NCI-H1436 treated with DMSO at 0.1 percent for 48 hours (cell line): ENCODE results near the gene FLNA.
A peak's percentile ranks its signal among the peaks of the same experiment; 100 is the strongest.
"Not testable (repeated sequence)": the region's sequence is repeated elsewhere in the genome, so short reads cannot be mapped to it uniquely, and the experiment has no call there.

ENCODE experiments used
- DNase-seq: peaks from one replicate; lab custom pipeline; 2025; lab: John Stamatoyannopoulos, UW

FLNA gene, protein sequence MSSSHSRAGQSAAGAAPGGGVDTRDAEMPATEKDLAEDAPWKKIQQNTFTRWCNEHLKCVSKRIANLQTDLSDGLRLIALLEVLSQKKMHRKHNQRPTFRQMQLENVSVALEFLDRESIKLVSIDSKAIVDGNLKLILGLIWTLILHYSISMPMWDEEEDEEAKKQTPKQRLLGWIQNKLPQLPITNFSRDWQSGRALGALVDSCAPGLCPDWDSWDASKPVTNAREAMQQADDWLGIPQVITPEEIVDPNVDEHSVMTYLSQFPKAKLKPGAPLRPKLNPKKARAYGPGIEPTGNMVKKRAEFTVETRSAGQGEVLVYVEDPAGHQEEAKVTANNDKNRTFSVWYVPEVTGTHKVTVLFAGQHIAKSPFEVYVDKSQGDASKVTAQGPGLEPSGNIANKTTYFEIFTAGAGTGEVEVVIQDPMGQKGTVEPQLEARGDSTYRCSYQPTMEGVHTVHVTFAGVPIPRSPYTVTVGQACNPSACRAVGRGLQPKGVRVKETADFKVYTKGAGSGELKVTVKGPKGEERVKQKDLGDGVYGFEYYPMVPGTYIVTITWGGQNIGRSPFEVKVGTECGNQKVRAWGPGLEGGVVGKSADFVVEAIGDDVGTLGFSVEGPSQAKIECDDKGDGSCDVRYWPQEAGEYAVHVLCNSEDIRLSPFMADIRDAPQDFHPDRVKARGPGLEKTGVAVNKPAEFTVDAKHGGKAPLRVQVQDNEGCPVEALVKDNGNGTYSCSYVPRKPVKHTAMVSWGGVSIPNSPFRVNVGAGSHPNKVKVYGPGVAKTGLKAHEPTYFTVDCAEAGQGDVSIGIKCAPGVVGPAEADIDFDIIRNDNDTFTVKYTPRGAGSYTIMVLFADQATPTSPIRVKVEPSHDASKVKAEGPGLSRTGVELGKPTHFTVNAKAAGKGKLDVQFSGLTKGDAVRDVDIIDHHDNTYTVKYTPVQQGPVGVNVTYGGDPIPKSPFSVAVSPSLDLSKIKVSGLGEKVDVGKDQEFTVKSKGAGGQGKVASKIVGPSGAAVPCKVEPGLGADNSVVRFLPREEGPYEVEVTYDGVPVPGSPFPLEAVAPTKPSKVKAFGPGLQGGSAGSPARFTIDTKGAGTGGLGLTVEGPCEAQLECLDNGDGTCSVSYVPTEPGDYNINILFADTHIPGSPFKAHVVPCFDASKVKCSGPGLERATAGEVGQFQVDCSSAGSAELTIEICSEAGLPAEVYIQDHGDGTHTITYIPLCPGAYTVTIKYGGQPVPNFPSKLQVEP (N-terminal part only)

DNA sequence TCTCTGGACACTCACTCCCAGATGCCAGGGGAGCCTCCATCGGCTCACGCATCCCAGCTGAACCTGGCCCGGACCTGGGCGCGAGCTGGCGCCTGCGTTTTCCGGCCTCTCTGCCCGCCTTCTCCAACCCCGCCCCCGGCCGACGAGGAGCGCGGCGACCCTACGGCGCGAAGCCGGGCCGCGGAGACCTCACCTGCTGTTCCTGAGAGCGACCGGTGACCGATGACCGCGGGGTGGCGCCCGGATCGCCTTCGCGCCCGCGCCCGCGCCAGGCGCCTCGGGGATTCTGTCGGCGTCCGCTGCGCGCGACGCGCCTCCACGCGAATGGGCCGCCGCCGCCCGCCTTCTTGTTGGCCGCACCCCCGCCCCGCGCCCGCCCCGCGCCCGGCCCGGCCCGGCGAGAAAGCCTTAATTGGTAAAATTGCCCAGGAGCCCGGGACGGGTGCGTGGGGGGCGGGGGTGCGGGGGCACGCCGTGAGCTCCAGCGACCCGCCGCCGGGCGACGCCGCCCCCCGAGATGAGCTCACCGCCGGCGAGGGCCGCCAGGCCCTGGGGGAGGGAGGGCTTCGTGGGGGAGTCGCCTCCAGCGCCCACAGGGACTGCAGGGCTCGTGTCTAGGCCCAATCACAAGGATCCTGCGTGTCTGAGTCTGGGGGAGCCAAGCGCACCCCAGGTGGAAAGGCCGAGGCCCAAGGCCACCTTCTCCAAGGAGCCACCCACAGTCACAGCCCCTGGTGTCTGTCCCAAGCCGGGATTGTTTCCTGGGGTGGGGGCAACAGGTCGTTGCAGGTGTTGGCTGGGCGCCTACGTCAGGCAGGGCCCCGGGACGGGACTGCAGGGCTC is at the start of gene FLNA:
Gene FLNA, minus strand, starts transcription at position 322 of the 843 bp plus-strand sequence. CDS start 3,389 bp downstream, outside the sequence.
- no peak for DNase-seq

DNA sequence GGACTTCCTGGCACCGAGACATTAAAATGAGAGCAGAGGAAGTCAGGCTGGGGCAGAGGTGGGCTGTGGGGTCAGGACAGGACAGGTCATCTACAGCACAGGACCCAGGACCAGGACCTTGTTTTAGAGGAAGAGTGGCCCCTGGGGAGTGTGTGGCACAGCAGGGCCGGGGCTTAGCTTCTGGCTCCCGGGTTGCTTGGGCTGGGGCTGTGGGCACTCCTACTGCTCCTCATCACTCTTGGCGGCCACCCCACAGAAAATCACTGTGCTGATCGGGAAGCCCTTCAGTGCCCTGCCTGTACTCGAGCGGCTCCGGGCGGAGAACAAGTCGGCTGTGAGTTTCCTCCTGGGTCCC is 45.9 kb upstream of the FLNA start:
- no peak for DNase-seq

DNA sequence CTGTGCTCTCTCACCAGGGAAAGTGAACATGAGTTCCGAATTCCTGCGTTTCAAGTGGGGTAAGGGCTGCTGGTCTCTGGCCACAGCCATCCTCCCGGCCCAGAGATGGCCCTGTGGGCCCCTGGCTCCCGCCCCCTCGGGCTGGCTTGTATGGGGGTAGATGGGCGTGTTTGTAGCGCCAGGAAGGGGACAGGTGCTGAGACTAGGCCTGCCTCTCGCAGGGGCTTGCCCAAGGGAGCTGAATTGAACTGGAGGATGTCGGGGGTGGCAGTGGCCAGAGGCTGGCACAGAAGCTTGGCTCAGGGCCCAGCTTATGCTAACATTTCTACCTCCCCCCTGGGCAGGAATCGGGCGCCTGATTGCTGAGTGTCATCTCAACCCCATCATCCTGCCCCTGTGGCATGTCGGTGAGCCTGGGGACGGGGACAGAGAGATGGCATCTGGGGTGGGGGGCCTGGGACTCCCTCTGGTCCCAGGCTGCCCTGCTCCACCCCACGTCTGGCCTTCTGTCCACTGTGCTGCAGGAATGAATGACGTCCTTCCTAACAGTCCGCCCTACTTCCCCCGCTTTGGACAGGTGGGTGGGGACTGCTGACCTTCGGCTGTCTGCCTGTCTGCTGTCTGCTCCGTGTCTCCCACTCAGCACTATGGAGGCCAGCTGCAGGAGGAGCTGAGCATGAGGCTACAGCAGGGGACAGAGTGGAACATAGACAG is 45.4 kb upstream of the FLNA start:
- DNase-seq = no peak

DNA sequence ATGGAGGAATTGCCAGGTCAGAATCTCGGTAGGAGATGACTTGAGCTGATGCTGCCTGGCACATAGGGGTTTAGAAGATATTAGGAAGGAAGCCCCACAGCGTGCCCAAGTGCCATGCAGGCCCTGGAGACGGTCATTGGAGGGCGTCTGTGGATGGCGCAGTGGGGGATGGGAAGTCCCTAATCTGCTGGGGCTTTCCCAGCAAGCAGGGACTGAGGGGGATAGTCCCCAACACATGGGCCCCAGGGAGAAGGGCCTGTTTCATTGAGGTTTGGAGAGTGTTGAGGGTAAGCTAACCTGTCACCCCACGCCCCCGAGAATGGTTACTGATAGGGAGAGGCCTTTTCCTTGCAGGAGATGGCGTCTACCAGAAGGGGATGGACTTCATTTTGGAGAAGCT is 44.8 kb upstream of the FLNA start:
- no peak for DNase-seq

DNA sequence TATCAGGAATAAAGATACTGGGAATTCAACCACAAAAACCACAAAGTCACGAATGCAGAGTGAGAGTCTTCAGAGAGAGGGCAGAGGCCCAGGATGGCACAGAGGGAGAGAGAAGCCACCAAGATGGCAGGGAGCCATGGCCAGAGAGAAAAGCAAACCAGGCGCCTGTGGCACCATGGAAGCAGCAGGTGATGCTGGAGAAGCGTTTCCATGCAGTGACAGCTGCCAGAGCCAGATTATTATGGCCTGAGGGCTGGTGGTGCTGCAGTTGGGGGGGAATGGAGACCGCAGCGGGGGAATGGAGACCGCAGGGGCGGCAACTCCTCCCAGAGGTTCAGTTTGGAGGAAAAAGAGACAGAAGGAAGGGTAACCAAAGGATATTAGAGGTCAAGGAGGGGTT is 42.7 kb upstream of the FLNA start:
- DNase-seq = no peak

DNA sequence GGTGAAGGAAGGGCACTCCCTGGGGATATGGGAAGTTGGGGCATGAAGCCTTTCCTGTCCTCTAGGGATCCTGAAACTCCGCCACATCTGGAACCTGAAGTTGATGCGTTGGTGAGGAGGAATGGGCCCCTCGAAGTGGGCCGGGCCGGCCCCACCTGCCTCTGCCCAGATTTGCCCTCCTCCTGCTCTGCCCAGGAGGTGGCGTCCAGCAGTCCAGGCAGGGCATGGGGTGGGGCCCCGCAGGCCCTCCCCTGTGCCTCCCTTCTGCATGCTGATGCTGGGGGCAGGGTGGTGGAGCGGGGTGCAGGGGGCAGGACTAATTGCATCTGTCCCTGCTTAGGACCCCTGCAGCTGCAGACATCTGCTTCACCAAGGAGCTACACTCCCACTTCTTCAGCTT is 38.7 kb upstream of the FLNA start:
- DNase-seq = no peak

DNA sequence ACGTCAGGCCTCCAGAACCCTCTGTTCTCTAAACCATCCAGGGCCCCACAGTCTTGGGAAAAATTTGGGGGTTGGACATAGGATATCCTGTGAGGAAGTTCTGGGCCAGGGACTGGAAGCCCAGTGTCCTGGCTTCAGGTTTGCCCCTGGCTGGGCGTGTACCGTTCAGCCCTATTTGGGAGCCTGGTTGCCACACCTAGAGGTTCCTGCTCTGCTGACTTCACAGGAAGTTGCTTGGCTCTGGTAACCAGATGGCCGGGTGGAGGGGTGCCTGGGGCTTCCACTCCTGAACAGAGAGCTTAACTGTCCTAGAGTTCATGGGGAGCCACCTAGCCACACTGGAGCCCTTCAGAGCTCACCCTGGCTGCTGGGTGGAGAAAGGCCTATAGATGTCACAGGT is 38.0 kb upstream of the FLNA start:
- no peak for DNase-seq

DNA sequence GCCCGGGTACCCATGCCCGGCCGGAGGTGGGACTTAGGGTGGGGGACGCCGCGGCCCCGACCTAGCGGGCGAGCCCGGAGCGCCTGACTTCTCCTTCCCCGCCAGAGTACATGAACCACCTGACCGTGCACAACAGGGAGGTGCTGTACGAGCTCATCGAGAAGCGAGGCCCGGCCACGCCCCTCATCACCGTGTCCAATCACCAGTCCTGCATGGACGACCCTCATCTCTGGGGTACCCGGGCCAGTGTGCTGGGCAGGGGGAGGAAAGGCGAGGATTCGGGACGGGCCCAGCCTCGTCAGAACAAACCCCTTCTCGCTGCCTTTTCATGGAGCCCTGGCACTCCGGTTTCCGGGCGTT is 37.5 kb upstream of the FLNA start:
- peak; percentile 18 for DNase-seq

DNA sequence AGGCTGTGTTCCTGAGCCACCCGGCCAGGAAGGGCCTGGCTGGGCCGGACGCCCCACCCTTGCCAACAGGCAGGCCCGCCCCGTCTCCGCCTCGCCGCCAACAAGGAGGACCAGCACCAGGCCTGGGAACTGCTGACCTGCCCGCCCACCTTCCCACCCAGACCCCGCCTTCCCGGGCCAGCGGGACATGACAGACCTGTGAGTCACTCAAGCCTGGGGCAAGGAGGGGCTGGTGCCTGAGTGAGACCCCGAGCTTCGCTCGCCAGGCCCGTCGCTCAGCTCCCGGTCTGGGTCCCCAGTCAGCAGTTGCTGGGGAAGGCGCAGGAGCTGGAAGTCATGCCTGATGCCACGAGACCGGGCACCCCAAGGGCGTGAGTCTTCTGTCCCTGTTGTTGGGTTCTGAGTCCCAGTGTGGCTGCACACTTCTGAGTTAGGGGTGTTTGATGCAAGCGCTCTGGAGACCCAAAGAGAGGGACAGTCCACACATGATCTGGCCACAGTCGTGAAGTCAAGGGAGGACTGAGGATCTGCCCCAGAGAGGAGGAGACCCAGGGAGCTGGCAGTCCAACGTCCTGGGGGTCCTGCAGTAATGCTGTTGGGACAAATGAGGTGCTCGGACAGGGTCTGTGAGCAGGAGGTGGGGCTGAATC is 34.9 kb upstream of the FLNA start, which contains the start of gene DNASE1L1:
Gene DNASE1L1, minus strand, starts transcription at position 33 of the 650 bp plus-strand sequence. CDS start 3,686 bp downstream, outside the sequence.
- no peak for DNase-seq

DNA sequence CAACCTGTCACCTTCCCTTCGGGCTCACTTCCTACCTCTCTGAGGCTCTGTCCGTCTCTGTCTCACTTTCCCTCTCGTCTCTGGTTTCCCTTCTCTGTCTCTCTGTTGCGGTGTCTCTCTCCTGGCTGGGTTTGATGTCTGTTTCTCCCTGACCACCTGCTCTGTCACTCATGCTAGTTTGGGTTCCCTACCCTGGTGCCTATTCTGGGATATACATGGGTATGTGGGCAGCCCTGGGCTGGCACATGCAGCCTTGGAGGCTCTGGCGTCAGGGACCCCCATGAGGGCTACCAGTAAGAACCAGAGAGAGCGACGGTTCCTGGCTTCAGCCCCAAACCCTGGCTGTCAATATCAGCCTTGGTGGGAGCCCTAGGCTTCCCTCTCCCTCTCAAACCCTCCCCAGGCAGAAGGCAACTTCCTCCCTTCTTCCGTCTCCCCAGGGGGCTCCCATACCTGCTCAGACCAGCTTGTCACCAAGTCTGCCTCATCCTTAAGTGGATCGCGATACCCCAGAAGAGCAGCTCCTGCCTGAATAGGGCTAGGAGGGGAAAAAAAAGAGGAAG is 34.3 kb upstream of the FLNA start:
- no peak for DNase-seq

DNA sequence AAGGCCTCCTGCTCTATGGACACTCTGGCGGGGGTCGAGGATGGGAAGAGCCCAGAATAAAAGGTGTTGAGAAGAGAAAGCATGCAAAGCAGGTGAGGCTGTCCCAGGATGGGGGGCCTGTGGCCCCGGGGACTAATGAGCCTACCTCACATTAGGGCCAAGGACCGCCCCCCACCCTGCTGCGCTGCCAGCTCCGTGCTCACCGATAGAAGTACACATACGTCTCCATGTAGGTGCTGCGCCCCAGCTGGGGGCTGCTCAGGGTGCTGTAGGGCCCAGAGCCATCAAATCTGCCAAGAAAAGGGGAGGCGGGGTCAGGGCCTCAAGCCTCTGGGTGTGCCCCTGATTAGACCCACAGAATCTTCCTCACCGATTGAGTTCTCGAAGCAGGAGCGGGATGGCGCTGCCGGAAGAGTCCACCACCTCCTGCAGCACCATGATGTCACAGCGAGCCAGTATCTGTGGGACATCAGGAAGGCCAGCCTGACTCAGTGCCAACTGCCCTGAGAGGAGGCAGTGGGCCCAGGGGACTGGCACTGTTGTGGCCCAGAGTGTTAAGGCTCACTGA is 30.3 kb upstream of the FLNA start:
- no peak for DNase-seq

DNA sequence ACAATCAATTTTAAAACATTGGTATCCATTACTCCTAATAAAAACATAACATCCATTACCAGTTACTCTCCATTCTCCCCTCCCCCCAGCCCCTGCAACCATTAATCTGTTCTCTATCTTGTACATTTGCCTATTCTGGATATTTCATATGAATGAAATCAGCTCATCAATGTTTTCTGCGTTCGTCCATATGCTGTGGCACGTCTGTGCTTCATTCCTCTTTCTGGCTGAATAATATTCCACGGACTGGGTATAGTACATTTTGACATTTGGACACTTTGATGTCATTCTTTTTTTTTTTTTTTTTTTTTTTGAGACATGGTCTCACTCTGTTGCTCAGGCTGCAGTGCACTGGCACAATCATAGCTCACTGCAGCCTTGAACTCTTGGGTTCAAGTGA is 29.4 kb upstream of the FLNA start:
- no peak for DNase-seq

DNA sequence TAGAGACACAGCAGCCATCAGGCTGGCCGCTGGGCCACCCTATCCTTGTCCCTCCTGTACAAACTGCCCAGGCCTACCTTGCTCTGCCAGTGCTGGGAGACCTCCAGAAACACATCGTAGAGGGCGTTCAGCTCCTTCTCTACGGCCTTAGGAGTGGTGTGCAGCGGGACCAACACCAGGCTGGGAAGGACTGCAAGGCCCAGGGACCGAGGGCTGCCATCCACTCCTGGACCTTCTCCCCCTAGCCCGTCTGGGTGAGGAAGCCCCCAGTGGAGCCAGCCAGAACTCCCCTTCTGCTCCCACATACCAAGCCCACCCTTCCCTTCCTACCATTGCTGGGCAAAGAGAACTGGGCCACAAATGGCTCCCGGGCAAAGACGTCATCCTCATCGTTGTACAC is 28.8 kb upstream of the FLNA start:
- no peak for DNase-seq

DNA sequence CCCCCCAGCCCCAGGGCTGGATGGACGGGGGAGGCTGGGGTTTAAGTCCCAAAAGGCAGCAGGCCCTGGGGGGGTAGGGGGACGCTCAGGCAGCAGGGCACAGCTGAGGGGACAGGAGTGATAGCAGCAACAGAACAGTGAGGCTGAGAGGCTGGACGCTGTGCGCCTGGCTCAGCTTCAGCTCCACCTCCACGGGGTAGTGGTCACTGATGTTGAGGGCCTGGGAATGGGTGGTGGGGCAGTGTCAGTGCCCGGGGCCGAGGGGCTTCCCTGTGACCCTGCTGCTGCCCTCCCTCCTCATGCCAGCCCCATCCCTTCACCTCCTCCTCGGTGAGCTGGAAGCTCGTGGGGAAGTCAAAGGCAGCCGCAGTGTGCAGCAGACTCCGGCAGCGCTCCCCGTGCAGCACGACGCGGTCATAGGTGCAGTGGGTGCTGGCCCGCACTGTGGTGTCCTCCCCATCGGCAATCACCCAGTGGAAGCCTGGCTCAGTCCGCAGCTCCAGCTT is 28.2 kb upstream of the FLNA start:
- DNase-seq = no peak

DNA sequence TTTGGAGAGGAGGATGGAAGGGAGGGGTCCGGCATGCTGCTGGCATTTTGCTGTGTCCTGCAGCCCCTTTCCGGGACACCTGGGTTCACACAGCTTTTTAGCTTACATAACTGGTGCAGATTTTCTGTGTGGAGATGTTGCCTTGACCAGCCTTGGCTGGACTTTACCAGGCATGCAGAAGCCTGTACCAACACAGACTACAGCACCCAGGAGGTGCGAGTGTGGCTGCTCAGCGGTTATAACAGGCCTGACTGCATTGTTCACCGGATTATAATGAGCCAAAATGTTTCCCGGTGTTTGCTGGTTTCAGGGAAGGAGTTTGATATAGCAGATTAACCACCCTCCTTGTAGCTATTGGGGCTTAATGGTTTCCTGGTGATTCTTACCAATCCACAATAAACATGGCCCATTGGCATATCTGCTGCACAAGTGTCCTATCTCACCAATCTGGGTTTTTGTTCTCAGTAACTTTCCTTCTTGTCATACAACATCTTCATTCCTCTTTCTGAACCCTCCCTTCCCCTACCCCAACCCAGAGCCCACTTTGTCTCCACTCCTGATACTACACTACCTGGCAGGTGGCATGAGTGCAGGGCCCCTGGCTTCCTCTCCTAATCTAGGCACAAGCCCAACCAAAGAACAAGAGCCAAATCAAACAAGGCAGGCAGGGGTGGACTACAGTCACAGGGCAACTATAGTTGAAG is 27.6 kb upstream of the FLNA start:
- DNase-seq = no peak

DNA sequence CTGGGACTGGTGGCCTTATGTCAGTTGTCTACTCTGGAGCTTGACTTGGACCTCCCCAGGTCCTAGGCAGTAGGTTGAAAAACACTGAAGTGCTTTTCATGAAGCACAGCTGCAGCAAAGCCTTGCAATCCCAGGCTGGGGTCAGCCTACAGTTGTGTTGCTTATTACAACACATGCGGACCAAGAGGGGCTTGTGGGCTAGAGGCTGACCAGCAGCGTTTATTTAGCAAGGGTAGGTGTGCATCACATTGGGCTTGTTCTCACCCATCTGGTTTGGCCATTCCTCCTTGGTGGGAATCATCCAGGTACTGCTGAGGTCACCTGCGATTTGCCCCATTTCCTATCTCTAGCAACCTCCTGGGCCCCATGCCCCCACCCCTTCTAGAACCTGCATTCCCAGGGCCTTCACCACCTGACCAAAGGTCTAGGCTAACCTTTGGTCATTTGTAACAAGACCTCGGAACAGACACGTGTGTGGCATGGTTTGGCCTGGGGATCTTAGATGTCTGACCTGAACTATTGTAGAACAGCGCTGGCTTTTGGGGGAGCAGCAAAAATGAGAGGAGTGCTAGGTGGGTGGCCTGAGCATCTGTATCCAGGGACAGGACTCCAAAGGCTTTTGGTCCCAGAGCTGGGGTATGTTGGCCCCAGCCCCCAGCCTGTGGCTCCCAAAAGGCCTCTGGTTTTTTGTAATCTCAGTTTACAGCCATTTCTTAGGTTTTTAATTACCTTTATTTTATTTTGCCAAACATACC is 26.8 kb upstream of the FLNA start:
- no peak for DNase-seq

DNA sequence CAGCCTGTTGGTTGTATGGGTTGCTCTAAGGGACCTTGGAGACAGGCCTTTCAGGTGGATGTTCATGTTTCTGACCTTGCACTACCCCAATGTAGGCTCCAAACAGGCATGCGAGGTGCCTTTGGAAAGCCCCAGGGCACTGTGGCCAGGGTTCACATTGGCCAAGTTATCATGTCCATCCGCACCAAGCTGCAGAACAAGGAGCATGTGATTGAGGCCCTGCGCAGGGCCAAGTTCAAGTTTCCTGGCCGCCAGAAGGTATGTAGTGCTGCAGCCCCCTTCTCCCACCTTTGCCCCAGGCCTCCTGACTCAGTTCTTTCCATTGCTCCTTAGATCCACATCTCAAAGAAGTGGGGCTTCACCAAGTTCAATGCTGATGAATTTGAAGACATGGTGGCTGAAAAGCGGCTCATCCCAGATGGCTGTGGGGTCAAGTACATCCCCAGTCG is 26.0 kb upstream of the FLNA start:
- not testable (repeated sequence) for DNase-seq
